Kidney epithelial cell (primary cell): ENCODE data around the gene FAM110D. TPM values are rescaled to one million over a fixed set of nuclear protein-coding genes. Genes with fewer than 3 reads are reported as not detected.

Source experiments
- DNase-seq: peaks from one replicate; pipeline ENCODE4 v3.0.0-alpha.2; 2010; ENCODE audit warnings: low read depth
- H3K27me3 ChIP-seq: 2 replicates; pipeline ENCODE4 v1.6.0; 2011; ENCODE audit warnings: low read length; ENCODE audit not compliant: control insufficient read depth, insufficient read depth
- H3K36me3 ChIP-seq: 2 replicates; pipeline ENCODE4 v1.5.1; 2011; ENCODE audit warnings: low read length; ENCODE audit not compliant: control insufficient read depth, insufficient read depth
- H3K4me3 ChIP-seq: 2 replicates; pipeline ENCODE4 v1.5.1; 2011; ENCODE audit warnings: low read depth, mild to moderate bottlenecking, control low read depth, low read length
- CTCF ChIP-seq: IDR thresholded peaks from 2 replicates; pipeline ENCODE4 v1.5.1; 2011; ENCODE audit warnings: mild to moderate bottlenecking, moderate library complexity, low read length, control low read depth, inconsistent platforms; ENCODE audit not compliant: insufficient read depth, poor library complexity, severe bottlenecking
- total RNA-seq: library from RNA; depleted of rRNA; stranded (reverse); fragments of >200 nt; gene quantifications from 2 replicates; pipeline ENCODE4 v1.2.3, GENCODE V29; 2015

Gene FAM110D
- total RNA-seq, 1 donor from 2014 or later, result 0.79 TPM

GRCh38 chr1:26181586-26182382 is 22.9 kb downstream of the FAM110D start:
- Histone ChIP-seq H3K36me3 (no peaks in the 10 kb centered on the region), H3K4me3 (no peak overlapping the region), H3K27me3 (no peaks in the 10 kb centered on the region)
- TF ChIP-seq CTCF, result no peak
- peak; percentile 55 for DNase-seq

- TF ChIP-seq CTCF, result no peak
- DNase-seq, result no peak
- no peak overlapping the region for H3K4me3 ChIP-seq
- H3K27me3 ChIP-seq, result no peaks in the 10 kb centered on the region
- H3K36me3 ChIP-seq, result no peaks in the 10 kb centered on the region
These were observed 23.5 kb downstream of the FAM110D start for GRCh38 chr1:26182383-26182696.

- Histone ChIP-seq H3K36me3 (no peaks in the 10 kb centered on the region), H3K27me3 (no peaks in the 10 kb centered on the region), H3K4me3 (no peak overlapping the region)
- DNase-seq, result no peak
- TF ChIP-seq CTCF, result no peak
These were observed 25.2 kb downstream of the FAM110D start for GRCh38 chr1:26184086-26184485.

- H3K36me3 ChIP-seq, result no peaks in the 10 kb centered on the region
- TF ChIP-seq CTCF, result no peak
- H3K27me3 ChIP-seq, result no peaks in the 10 kb centered on the region
- no peak for DNase-seq
- no peak overlapping the region for H3K4me3 ChIP-seq
These were observed 26.0 kb downstream of the FAM110D start for GRCh38 chr1:26184883-26185282.

- TF ChIP-seq CTCF, result no peak
- Histone ChIP-seq H3K27me3 (no peaks in the 10 kb centered on the region), H3K36me3 (no peaks in the 10 kb centered on the region), H3K4me3 (no peak overlapping the region)
- DNase-seq, result no peak
These were observed 29.0 kb downstream of the FAM110D start for GRCh38 chr1:26187882-26188281.

GRCh38 chr1:26188477-26188876 is 29.6 kb downstream of the FAM110D start:
- Histone ChIP-seq H3K36me3 (no peaks in the 10 kb centered on the region), H3K27me3 (no peaks in the 10 kb centered on the region), H3K4me3 (no peak overlapping the region)
- no peak for TF ChIP-seq CTCF
- no peak for DNase-seq
